ENCODE data around the gene DLGAP5. TPM values are rescaled to one million over a fixed set of nuclear protein-coding genes. Genes with fewer than 3 reads are reported as not detected.

The DLGAP5 gene
- total RNA-seq, 1 donor from 2014 or later = 0.21 TPM

DNA sequence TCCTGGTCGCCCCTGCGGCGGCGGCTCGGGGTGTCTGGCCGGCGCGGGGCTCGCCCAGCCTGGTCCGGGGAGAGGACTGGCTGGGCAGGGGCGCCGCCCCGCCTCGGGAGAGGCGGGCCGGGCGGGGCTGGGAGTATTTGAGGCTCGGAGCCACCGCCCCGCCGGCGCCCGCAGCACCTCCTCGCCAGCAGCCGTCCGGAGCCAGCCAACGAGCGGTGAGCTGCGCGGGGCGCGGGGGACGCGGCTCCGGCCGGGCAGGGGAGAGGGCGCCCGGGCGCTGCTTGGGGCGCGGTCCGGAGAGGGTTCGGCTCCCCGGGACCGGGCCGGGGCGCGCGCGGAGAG, 62.3 kb downstream of the DLGAP5 start, which contains the start of gene LGALS3:
Gene LGALS3, plus strand, starts transcription at position 167 of the 342 bp plus-strand sequence. CDS start 8,122 bp downstream, outside the sequence.
- peak; percentile 68 for DNase-seq (ENCODE audit: low spot score)

DNA sequence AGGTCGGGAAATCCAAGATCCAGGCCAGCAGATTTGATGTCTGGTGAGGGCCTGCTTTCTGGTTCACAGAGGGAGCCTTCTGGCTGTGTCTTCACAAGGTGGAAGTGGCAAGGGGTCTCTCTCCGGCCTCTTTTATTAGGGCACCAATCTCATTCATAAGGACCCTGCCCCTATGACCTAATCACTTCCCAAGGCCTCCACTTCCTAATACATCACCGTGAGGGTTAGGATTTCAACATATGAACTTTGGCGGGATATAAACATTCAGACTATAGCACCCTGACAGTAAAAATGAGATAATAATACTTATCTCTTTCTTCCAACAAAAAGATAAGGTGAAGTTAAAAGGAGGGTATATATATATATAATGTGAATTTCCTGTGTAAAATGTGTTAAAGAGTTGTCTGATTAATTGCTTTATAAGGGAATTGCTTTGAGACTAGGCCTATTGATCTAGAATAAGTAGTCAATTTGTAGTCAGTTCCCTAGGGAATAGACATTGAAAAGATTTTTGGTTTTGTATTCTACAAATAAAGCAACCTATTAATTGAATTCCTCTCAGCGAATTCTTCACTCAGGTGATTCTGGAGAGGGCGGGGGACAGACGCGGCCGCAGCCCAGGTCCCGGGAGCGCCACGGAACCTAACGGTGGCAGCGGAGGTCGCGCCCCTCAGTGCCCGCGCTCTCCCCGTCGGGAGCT, 62.8 kb downstream of the DLGAP5 start:
- no peak for DNase-seq (ENCODE audit: low spot score)

DNA sequence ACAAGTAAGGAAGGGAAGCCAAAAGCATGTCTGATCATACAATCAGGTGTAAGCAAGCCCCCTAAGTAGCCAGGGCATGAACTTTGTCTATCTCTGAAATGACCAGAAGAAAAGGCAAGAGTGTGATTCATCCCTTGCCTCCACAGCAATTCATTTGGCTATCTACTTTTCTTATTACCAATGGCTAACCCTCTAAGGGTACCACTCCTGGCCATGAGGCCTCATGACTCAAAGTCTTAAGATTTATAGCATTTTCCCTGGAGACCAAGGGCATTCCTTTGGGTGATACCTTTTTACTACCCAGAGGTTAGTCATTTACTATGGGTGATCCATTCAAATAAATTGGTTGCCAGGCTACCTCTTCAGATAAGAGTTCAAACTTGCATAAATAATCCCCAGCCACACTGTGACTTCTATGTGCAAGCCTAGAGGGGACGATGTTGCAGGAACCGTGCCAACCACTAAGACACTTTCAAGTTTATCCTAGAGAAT, 63.9 kb downstream of the DLGAP5 start:
- DNase-seq (ENCODE audit: low spot score) = no peak

DNA sequence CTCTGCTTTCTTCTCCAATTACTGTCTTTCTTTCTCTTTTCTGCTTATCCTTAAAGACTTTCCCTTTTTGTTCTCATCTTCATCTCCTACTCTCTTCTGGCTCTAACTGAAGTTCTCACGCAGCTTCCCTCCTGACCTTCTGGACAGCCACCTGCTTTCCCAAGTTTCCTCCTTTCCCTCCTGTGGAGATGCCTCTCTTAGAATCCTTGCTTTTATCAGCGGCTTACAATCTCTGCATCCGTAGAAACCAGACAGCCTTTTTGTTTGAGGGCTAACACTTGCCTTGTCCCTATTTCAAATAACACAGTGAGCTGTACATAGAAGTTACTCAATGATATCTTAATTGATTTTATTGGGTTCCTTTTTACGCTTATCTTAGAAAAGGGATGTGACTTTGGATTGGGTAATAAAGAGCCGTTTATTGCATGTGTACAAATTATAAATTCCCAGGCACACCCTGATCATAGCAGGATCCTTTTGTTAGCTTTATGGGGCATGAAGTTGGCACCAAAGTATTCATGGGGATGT, 64.4 kb downstream of the DLGAP5 start:
- DNase-seq (ENCODE audit: low spot score) = no peak

DNA sequence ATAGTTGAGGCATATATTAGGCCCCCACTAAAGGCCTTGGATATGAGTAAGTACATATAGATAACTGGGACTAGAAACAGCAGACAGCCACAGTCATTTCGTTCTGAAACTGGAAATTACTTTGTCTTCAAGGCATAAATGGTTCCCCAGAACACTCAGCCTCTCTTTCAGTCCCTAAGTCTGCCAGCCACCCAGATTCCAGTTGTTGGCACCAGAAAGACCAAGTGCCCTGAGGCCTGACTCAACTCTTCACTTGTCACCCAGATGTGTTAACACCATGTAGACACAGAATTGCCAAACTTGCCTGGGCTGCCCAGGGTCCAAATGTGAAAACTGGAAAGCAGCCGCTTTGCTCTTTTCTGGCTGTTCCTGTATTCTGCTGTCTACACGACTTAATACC, 65.4 kb downstream of the DLGAP5 start:
- DNase-seq (ENCODE audit: low spot score) = no peak

DNA sequence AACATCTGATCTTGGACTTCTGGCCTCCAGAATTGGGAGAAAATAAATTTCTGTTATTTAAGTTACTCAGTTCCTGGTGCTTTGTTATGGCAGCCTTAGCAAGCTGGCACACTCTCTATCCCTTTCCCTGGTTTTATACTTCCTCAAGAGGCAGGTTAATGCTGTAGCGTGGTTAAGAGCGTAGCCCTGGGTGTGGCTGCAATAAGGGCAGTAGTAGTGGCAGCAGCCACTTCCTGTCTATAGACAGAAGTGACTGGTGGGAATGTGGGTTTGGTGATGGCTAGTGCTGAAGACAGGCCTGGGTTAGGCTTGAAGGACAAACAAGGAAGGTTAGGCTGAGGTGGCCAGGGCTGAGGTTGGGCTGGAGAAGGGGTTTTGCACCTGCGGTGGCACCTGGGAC, 66.0 kb downstream of the DLGAP5 start:
- DNase-seq (ENCODE audit: low spot score) = peak; percentile 70

DNA sequence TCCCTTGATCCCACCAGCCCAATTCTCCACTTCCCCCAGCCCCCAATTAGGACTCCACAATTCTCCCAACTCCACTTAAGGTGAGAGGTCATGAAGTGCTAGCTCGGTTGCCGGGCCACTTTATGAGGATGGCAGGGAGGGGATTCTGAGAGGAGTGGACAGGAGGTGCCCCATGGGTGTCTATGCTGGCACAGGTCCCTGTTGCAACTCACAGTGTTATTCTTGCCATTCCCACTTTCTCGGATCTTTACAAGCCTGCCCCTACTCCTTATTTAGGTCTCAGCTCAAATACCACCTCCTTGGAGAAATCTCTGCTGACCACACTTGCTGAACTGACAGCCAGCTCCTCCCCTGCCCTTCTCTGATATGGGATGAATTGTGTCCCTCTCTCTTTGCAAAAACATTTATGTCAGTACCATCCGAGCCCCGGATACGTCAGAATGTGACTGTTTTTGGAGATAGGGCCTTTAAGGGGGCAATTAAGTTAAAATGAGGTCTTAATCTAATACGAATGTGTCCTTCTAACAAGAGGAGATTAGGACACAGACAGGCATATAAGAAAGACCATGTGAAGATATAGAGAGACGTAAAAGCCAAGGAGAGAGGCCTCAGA, 66.5 kb downstream of the DLGAP5 start:
- no peak for DNase-seq (ENCODE audit: low spot score)

DNA sequence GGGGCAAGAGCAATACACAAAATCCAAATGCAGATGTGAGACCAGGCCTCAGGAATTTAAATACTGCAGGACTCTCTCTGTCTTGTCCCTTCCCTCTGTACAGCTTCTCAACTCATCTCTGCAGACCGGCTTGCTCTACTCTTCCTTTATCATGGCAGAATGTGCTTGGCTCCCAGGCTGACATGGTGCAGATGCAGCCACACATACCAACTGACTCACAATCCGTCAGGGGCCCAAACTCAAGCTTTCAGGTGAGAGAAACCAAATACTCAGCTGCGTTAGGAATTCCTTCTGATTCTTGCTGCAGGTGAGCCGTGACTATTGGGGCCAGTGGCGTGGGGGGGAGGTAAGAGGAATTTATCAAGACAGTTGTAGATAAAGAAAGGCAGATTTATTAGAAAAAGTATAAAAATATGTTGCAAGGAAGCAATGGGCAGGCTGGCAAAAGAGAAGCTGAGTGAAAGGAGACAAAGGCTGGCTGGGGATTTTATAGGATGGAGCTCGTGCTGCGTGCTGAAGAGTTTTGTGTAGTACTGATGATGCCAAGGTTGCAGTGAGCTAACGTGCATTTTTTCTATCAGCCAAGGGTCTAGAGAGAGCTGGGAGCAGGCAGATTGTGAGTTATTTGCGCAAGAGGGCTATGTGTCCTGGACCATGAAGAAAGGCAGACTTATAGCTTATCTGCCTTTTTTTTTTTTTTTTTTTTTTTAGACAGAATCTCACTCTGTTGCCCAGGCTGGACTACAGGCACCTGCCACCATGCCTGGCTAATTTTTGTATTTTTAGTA, 67.3 kb downstream of the DLGAP5 start:
- DNase-seq (ENCODE audit: low spot score) = no peak

DNA sequence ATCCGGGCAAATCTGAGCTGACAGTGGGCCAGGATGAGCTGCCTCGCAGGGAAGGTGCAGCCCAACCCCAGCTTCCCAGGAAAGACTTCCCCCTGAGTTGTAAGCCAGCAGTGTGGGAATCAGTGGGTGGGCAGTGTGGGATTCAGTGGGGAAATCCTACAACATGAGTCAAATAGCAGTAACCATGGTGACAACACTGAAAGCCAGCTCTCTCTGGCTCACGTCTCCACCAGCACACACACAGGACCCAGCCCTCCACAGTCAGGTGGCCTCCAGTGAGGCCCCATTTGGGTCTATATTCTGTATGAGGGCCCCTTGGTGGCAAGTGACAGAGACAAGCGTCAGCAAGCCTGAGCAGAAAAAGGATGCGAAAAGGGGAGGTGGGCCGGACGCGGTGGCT, 68.3 kb downstream of the DLGAP5 start:
- DNase-seq (ENCODE audit: low spot score) = no peak

DNA sequence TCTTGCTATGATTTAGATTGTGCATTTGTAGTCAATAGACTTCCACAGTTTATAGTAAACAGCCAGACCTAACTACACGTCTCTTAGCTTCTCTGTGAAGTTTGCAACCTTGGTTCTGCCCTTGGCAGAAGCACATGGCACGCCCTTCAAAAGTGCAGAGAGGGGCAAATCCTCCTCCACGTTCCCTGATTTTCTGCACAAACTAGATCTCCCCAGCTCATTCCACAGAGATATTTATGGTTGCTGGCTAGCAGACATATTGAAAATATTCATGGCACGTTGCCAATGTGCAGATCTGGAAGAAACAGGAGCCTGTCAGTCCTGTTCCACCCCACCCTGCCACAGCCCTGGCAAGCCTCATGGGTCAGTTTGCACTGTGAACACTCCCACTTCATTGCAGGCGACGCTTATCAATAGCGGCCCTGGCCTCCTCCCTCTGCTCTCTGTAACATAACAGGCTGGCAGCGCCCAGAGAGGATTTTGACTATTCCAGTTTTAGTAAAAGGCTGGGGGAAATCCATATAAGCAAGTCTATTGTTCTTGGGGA, 68.9 kb downstream of the DLGAP5 start:
- DNase-seq (ENCODE audit: low spot score) = peak; percentile 83

DNA sequence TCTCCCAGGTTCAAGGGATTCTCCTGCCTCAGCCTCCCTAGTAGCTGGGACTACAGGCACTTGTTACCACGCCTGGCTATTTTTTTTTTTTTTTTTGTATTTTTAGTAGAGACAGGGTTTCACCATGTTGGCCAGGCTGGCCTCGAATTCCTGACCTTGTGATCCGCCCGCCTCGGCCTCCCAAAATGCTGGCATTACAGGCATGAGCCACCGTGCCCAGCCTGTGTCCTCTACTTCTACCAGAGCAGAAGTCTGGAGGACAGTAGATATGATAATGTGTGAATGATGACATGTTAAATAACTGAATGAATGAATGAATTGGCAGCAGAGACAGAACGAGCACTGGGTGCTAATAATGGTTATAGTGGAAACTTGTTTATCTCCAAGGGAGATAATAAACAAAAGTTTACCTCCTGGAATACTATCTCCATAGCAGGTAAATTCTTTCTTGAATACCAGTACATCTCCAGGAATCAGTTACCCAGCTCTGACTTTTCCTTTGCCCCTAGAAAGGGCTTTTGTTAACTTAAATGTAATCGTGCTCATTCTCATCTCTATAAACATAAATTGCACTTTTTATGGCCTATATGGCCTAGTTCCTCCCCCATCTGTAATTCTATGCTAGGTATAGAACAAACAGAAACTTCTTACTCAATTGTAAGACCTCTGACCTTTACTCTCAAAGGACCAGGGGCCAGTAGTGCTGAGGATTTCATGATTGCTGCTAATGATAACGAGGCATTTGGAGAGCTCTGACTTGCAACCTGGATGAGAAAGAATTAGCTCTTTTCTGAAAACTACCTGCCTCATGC, 69.6 kb downstream of the DLGAP5 start:
- no peak for DNase-seq (ENCODE audit: low spot score)

DNA sequence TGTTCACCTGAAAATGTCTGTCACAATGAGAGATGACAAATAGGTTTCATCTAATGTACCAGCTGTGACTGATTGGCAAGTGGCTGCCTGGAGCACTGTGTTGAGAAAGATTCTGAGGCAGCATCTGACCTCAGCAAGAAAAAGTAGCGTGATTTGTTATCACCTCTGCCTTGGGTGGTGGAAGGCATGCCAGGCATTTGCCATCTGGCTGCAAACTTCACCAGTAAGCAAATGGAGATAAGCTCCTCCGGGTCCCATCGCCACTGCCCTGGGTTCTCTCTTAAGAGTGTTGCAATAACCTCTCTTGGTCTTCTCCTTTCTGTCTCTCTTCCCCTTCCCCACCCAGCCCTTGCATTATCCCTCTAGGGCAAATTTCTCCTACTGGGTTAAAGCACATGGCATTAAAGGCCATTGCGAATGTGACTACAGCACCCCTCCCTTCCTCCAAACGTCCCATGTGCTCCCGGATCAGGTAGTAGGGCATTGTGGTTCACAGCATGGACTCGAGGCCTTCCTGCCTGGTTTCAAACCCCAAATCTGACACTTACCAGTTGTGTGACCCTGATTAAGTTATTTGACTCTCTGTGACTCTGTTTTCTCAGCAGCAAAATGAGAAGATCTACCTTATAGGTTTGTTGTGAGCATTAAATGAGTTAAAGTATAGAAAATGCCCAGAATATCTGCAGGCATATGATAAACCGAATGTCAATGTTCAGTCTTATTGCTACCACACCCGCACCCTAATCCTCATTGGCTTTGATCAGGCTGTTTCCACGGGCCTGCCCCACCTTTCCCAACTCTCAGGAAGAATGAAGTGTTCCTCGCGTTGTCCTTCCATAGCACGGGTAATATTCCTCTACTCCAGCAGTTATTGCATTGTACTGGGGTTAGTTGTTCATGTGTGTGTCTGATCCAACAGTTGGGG, 70.6 kb downstream of the DLGAP5 start:
- no peak for DNase-seq (ENCODE audit: low spot score)

DNA sequence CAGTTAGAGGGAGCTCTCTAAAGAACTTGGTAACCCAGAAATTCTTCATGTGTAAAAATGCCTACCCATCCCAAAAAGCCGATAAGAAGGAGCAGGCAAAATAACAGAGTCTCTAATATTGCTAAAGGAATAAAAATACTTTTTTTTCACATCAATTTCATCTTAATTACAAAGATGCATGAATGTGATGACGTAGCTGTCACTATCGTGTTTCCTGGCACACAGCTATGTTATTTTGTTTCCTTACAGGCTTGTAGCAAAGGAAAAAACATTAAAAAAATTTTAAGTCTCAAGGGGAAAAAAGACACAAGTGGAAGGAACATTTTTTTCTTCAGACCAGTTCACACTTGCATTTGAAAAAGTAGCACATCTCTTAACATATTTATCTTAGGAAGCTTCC, 72.6 kb downstream of the DLGAP5 start:
- DNase-seq (ENCODE audit: low spot score) = no peak

DNA sequence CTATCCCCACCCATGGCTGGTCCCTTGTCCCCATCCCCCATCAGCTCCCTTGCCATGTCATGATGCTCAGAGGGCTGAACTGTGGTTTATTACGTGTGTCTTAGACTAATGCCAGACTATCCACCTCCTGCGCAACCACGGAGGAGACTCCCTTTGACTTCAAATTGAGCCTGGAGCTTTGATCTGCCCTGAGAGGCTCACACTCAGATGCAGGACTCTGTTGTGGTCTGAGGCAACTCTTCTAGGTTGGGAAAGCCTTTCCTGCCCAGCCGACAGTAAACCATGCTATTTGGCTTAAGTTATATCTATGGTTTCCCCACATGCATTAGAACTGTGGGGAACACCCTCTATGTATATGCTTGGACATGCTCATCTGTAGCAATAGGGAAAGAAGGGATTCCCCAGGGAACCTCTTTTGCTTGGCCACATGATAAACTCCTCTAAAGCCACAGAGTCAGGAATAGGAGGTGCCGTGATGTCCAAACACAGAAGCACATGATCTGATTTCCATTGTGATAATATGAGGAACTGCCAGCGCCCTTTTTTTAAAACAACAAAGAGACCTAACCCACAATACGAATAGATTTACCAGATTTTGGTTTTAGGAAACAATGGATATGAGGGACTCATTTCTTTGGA, 73.5 kb downstream of the DLGAP5 start:
- DNase-seq (ENCODE audit: low spot score) = no peak

DNA sequence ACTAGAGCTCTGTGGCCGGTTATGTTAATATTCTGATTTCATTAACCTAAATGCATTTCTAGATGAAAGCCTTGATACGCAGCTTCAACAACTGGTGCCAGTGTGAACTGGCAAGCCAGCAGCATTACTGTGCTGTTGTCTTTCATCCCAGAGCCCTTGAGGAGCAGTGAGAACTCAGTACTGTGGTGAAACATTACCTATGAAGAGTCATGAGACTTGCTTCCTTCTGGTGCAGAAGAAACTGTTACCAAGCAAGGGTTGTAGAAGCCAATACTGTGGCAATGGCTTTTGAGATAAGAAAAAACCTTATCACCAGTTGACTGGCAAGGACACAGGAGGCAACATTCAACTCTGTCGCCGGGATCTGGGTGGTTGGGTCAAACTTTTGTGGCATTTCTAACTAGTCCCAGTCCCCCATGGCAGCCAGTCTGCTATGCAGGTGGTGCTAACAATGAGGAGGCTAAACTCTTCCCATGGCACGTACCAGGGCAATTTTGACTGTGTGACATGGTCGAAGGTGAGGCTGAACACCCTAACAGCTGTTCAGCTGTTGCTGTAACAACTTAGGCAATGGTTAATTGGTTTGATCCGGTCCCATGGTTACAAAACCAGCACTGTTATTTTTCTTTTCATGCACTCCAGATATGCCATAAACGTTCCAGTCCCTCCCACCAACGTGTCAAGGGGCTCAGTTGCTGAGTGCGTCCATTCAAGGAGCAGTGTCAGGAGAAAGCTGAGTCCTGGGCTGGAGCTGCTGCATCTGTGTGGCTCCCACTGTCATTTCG, 74.9 kb downstream of the DLGAP5 start:
- DNase-seq (ENCODE audit: low spot score) = no peak

DNA sequence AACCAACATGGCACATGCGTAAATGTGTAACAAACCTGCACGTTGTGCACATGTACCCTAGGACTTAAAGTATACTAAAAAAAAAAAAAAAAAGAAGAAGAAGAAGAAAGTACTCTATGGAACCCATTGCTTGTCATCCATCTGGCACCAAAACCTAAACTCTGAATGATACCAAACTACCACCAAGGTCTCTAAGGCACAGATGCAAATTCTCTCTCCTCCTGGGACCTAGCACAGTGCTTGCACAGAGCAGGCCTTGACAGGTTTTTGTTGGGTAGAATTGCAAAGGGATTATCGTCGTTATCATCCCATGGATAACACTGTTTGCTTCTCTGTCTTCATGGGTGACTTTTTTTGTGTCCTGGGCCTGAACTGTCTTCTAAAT, 75.5 kb downstream of the DLGAP5 start:
- DNase-seq (ENCODE audit: low spot score) = no peak

DNA sequence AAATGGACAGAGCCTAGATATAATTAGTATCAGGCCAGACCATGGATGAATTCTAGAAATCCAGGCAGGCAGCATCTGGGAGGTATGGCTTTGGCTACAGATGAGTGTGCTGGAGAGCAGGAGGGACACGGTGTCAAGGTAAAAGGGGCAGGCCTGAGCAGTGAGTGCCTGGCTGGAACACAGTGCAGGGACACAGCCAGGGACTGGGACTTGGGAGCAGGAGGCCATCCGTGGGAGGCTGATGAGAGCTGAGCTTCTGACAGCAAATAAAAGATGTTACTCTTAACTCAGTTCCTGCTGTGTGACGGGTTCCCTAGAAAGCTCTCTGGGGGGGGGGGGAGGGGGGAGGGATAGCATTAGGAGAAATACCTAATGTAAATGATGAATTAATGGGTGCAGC, 75.9 kb downstream of the DLGAP5 start:
- DNase-seq (ENCODE audit: low spot score) = no peak

DNA sequence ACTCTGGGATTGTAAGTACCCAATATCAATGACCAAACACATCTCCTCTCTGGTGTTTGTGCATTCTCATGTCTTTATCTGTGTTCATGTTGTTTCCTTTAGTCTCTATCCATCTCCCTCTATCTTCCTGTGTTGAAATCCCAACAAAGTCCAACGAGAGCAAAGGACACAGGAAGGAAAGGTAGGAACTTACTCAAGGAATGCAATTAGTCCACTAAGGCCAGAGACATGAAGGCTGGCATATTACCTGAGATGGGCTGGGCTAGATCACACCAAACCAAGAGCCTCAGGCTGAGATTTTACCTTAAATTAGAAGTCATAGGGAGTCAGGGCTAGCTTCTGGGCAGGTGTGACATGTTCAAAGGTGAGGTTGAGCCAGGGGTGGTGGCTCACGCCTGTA, 76.7 kb downstream of the DLGAP5 start:
- DNase-seq (ENCODE audit: low spot score) = no peak

DNA sequence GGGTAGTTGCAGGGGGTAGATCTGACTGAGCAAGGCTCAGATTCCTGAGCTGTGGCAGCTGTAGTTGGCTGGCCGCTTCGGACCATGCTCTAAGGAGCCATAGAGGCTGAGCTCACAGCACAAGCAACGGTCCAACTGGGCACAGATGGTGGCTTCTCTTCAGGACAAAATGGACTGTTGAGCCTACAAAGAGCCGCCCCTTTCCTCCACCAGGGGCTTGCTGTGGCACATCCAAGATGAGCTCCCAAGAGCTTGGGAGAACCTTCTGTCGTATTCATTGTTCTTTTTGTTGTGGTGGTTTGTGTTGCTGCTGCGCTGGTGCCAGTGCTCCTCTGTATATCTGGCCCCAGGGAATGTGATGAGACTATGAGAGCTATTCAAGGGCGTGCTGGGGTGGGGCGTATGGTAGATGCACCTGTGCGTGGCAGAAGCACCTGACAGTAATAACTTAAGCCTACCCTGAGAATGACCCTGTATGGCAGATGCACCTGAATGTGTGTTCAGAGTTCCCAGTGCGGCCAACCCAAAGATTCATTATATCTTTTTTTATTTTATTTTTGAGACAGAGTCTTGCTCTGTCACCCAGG, 80.2 kb downstream of the DLGAP5 start:
- no peak for DNase-seq (ENCODE audit: low spot score)

Measured in ureter (tissue), 1 donor.